ENCODE data around the gene TUT7.

TUT7 gene

DNA sequence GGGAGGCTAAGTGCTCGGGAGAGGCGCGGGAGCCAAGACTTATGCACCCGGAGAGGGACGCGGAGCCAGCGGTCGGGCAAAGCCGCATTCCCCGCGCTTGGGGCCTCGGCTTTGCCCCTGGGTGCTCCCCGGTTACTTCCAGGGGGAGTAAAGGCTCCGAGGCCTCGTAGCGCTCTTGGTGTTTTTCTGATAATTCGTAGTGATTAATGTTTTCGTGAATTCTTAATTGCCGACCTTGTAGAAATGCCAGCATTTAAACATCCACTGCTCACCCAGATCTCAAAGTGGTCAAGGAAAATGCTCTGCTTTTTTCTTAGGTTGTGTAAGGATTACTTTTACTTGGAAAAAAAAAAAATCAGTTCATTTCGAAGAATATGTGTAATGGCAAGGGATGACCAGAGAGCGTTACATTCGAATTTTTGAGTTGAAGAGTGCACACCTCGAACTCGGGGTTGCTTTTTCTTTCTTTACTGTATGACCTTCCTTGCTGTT, 654 bp upstream of the TUT7 start:
- no peak for DNase-seq (ENCODE audit: extremely low read depth, low read depth)
- TF ChIP-seq, protein P1, sequence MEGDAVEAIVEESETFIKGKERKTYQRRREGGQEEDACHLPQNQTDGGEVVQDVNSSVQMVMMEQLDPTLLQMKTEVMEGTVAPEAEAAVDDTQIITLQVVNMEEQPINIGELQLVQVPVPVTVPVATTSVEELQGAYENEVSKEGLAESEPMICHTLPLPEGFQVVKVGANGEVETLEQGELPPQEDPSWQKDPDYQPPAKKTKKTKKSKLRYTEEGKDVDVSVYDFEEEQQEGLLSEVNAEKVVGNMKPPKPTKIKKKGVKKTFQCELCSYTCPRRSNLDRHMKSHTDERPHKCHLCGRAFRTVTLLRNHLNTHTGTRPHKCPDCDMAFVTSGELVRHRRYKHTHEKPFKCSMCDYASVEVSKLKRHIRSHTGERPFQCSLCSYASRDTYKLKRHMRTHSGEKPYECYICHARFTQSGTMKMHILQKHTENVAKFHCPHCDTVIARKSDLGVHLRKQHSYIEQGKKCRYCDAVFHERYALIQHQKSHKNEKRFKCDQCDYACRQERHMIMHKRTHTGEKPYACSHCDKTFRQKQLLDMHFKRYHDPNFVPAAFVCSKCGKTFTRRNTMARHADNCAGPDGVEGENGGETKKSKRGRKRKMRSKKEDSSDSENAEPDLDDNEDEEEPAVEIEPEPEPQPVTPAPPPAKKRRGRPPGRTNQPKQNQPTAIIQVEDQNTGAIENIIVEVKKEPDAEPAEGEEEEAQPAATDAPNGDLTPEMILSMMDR (IDR thresholded peaks at IDR 0.05; ENCODE audit: low read depth, low read length) = no peak

DNA sequence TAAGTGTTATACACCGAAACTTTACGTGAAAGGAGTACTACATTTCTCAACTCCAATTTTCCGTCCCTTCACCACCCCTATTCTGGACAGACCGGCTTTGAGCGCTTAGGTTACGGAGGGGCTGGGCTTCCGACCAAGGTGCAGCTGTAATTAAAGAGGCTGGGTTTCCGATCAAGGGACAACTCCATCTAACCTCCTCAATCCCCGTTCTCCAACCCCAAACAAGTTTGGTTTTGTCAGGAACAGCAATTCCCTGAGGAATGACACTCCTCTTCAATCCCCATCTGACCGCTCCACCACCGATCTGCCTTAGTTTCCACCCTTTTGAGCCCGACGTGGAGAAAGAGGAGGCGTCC, 577 bp downstream of the TUT7 start:
- no peak for DNase-seq (ENCODE audit: extremely low read depth, low read depth)

DNA sequence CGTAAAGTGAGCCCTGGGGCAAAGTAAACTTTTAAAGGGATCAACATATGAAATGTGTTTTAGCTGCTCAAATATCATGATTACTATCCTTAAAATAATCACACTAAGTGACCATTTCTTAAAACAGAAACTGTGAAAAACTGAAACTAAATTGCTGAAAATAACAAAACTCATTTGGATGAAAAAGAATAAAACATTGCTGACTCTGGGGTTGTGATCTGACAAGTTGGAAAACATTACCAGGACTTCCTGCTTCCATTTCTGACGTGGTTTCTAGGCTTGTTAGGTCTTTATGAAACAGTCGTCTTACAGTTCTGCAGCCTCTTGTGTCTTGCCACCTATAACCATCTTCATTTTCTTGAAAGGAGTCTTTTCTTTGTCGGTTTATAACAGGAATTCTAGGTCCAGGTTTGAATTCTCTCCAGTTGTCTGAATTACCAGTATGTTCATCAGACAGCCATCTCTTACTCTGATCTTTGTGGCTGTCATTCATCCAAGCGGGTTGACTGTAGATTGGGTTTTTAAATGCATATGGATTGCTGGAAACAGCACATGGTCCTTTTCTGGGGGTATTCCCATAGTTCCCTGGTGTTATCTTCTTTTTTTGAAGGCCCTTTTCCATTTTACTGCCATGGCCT, 1.7 kb downstream of the TUT7 start:
- no peak for DNase-seq (ENCODE audit: extremely low read depth, low read depth)
- TF ChIP-seq, protein P1 (IDR thresholded peaks at IDR 0.05; ENCODE audit: low read depth, low read length) = no peak

More for the DNA sequence above, 577 bp downstream of the TUT7 start:
- TF ChIP-seq, protein P1 (IDR thresholded peaks at IDR 0.05; ENCODE audit: low read depth, low read length) = no peak

DNA sequence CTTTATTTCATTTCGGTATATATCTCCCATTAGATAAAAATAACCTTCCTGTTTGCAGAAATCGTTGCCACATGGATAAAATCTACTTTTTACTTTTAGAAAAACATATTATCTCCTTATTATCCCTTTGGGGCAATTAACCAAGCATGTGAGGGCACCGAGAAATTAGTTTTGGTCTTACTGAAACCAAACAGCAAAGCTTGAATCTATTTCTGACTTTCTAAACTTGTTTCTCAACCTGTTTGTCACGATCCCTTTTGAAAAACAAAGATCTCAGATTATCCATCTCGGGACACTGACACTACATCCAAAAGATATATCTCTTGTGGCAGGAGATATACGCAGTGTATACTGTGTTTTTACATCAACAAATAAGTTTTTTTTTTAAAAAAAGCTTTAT, 2.3 kb downstream of the TUT7 start:
- TF ChIP-seq, protein P1 (IDR thresholded peaks at IDR 0.05; ENCODE audit: low read depth, low read length) = no peak

DNA sequence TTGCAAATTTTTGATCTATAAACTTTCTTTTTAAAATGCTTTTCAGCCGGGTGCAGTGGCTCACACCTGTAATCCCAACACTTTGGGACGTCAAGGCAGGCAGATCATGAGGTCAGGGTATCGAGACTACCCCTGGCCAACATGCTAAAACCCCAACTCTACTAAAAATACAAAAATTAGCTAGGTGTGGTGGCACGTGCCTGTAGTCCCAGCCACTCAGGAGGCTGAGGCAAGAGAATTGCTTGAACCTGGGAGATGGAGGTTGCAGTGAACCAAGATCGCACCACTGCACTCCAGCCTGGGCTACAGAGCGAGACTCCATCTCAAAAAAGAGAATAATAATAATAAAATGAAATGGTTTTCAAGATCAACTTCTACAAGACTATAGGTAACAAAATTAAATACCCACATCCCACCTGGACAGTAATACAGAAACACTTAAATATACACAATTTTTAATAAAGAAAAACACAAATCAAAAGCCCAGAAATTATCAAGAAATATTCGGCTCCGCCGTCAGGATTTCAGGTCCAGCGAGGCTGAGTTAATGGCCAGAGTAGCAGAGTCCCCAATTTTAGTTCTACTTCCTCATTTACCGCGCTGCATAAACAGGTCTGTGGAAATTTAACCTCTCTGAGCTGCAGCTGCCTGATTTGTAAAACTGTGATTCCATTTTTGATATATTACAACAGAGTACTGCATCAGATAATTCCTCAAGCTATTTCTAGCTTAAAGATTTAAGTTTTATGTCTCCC, 4.0 kb downstream of the TUT7 start:
- TF ChIP-seq, protein P1 (IDR thresholded peaks at IDR 0.05; ENCODE audit: low read depth, low read length) = no peak
- DNase-seq (ENCODE audit: extremely low read depth, low read depth) = no peak

More for the DNA sequence above, 2.3 kb downstream of the TUT7 start:
- DNase-seq (ENCODE audit: extremely low read depth, low read depth) = no peak

DNA sequence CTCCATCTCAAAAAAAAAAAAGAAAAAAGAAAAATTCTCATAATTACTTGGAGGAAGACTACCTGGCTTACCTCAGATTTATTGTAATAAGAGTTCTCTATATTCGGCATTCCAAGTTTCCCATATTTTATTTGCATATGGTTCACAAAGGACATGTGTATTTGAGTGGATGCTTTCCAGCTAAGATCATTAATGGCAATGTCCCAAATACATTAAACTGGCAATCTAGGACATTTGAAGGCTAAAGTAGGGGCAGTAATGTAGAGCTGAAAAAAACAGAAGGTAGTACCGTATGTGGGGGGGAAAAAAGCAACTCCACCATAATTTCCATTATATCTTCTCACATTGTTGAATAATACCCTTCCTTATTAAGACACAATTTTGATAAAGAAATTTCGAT, 4.9 kb downstream of the TUT7 start:
- no peak for DNase-seq (ENCODE audit: extremely low read depth, low read depth)
- TF ChIP-seq, protein P1 (IDR thresholded peaks at IDR 0.05; ENCODE audit: low read depth, low read length) = no peak

DNA sequence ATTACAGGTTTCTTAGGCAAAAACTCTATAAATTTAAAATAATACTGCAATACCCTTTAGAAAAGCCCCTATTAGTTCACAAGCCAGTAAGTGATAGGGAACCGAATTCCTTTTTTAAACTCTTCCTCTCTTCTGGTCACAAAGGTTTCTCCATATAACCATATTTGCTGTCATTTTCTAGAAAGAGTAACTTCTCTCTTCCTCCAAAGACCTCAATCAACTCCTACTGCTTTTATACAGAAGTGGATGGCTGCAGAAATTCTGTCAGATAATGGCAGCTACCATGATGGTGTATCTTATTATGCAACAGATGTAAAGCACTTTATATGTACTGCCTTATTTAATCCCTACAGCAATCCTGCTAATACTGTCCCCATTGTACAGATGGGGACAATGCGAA, 6.2 kb downstream of the TUT7 start:
- DNase-seq (ENCODE audit: extremely low read depth, low read depth) = no peak
- TF ChIP-seq, protein P1 (IDR thresholded peaks at IDR 0.05; ENCODE audit: low read depth, low read length) = no peak

Measured in AG09319 (cell line).